HepG2 (cell line): ENCODE measurements around the gene ZBTB32. TPM values are rescaled to one million over a fixed set of nuclear protein-coding genes. Genes with fewer than 3 reads are reported as not detected.
A peak's percentile ranks its signal among the peaks of the same experiment; 100 is the strongest.

ENCODE experiments used
- AGO2 ChIP-seq: fragments of 200-400 bp; formaldehyde crosslinking; optimal IDR thresholded peaks from 2 replicates; pipeline ENCODE3; 2017; ENCODE audit warnings: mild to moderate bottlenecking, low read depth, low read length, moderate library complexity
- DPF2 ChIP-seq: sonication (generic); formaldehyde crosslinking; IDR thresholded peaks from 2 replicates; pipeline ENCODE4 v1.4.0; 2020; ENCODE audit warnings: mild to moderate bottlenecking, low read depth, missing genetic modification reagents, borderline replicate concordance
- GRHL1 ChIP-seq: sonication (generic); formaldehyde crosslinking; conservative IDR thresholded peaks from 2 replicates; pipeline ENCODE4 v1.8.0; 2022; ENCODE audit warnings: missing genetic modification reagents
- KAT8 ChIP-seq: IDR thresholded peaks from 2 replicates; pipeline ENCODE4 v1.6.1; 2016; ENCODE audit warnings: missing genetic modification reagents, missing compliant biosample characterization
- KDM4B ChIP-seq: sonication (generic); formaldehyde crosslinking; IDR thresholded peaks from 2 replicates; pipeline ENCODE4 v1.4.0; 2020; ENCODE audit warnings: missing genetic modification reagents
- KLF13 ChIP-seq: sonication (generic); formaldehyde crosslinking; IDR thresholded peaks from 2 replicates; pipeline ENCODE4 v1.4.0; 2020; ENCODE audit warnings: mild to moderate bottlenecking, missing genetic modification reagents
- NFYC ChIP-seq: IDR thresholded peaks from 2 replicates; pipeline ENCODE4 v1.6.1; 2016; ENCODE audit warnings: missing genetic modification reagents, missing compliant biosample characterization
- NR2F1 ChIP-seq, 2 experiments: fragments of 450-650 bp in 1 of 2; formaldehyde crosslinking in 1 of 2; IDR thresholded peaks; 2 replicates each; pipeline versions ENCODE4 v1.5.0 to v1.6.1; 2016 to 2020; ENCODE audit warnings: mild to moderate bottlenecking in 1 of 2, missing compliant biosample characterization in 1 of 2, missing genetic modification reagents in 1 of 2, moderate library complexity in 1 of 2
- PLRG1 ChIP-seq: fragments of 450-650 bp; conservative IDR thresholded peaks from 2 replicates; pipeline ENCODE4 v1.6.1; 2016
- PRPF4 ChIP-seq: fragments of 200-400 bp; formaldehyde crosslinking; IDR thresholded peaks from 2 replicates; pipeline ENCODE4 v1.6.1; 2016; ENCODE audit warnings: low read length, low read depth; ENCODE audit not compliant: poor library complexity, severe bottlenecking
- RBFOX2 ChIP-seq: fragments of 200-400 bp; formaldehyde crosslinking; IDR thresholded peaks from 2 replicates; pipeline ENCODE4 v1.6.1; 2017; ENCODE audit warnings: low read depth, mild to moderate bottlenecking, low read length
- RFX3 ChIP-seq: IDR thresholded peaks from 2 replicates; pipeline ENCODE4 v1.6.1; 2016; ENCODE audit warnings: missing biosample characterization, missing genetic modification reagents
- SUZ12 ChIP-seq: fragments of 150-350 bp; IDR thresholded peaks from 2 replicates; pipeline ENCODE4 v1.6.1; 2014; ENCODE audit warnings: low read depth, low read length
- ZBTB7B ChIP-seq: sonication (generic); formaldehyde crosslinking; IDR thresholded peaks from 2 replicates; pipeline ENCODE4 v1.4.0; 2020; ENCODE audit warnings: missing genetic modification reagents
- ZNF569 ChIP-seq: sonication (generic); formaldehyde crosslinking; IDR thresholded peaks from 2 replicates; pipeline ENCODE4 v1.5.0; 2020; ENCODE audit warnings: mild to moderate bottlenecking, missing genetic modification reagents, moderate library complexity, borderline replicate concordance
- ZNF646 ChIP-seq: sonication (generic); formaldehyde crosslinking; IDR thresholded peaks from 2 replicates; pipeline ENCODE4 v1.9.0; 2021; ENCODE audit warnings: mild to moderate bottlenecking, missing genetic modification reagents
- ZNF746 ChIP-seq: sonication (generic); formaldehyde crosslinking; IDR thresholded peaks from 2 replicates; pipeline ENCODE4 v1.8.0; 2022; ENCODE audit warnings: mild to moderate bottlenecking, missing genetic modification reagents
- ZNF75D ChIP-seq: sonication (generic); formaldehyde crosslinking; IDR thresholded peaks from 2 replicates; pipeline ENCODE4 v1.8.1; 2023; ENCODE audit warnings: missing genetic modification reagents, mild to moderate bottlenecking, borderline replicate concordance
- polyA plus RNA-seq, 8 experiments: library from polyadenylated mRNA; depleted of rRNA in 3 of 8; stranded (reverse) in 7 of 8; unstranded in 1 of 8; fragments of >200 nt; fragmentation: Illumina TruSeq in 4 of 8; extraction: Trizol in 4 of 8; gene quantifications; 2 replicates each; pipeline versions ENCODE4 v1.2.1 to v1.2.3, GENCODE V29; 2011 to 2016; ENCODE audit warnings: low read depth in 4 of 8, missing spikeins in 1 of 8, mixed read lengths in 1 of 8; ENCODE audit not compliant: insufficient read depth in 1 of 8
- total RNA-seq, 5 experiments: library from RNA; depleted of rRNA; stranded (reverse); fragments of >200 nt; fragmentation: Illumina TruSeq; extraction: Trizol; gene quantifications; 2 replicates each; pipeline ENCODE4 v1.2.3, GENCODE V29; 2016; ENCODE audit warnings: low read depth in 1 of 5
- TF ChIP-seq, protein P1 (sequence below): sonication (generic); formaldehyde crosslinking; IDR thresholded peaks from 2 replicates; pipeline ENCODE4; 2020; ENCODE audit warnings: missing genetic modification reagents, mild to moderate bottlenecking, borderline replicate concordance

The ZBTB32 gene
- total and polyA plus RNA-seq, 2 of the 13 experiments (the other 11 are each of a cell fraction or from before 2014, with no cell fraction given) = not detected

GRCh38 chr19:35744430-35745327 is 40.3 kb downstream of the ZBTB32 start (continued):
- no peak for TF ChIP-seq GRHL1 (CRISPR knock-in tag)
- no peak for TF ChIP-seq NR2F1 (CRISPR knock-in tag; IDR thresholded peaks at IDR 0.05)
- TF ChIP-seq RBFOX2 = peak; percentile 64
- TF ChIP-seq SUZ12 = no peak
- TF ChIP-seq DPF2 (CRISPR knock-in tag) = no peak
- no peak for TF ChIP-seq KDM4B (CRISPR knock-in tag)
- no peak for TF ChIP-seq ZNF75D
- no peak; the same call in 1 of the 2 replicates for TF ChIP-seq KAT8 (CRISPR knock-in tag)
- no peak for TF ChIP-seq PRPF4
- TF ChIP-seq ZBTB7B = no peak
- TF ChIP-seq AGO2 = peak; percentile 21
- no peak for TF ChIP-seq KLF13
- TF ChIP-seq NFYC = peak; percentile 63
- TF ChIP-seq RFX3 (CRISPR knock-in tag) = no peak
- TF ChIP-seq, protein P1, sequence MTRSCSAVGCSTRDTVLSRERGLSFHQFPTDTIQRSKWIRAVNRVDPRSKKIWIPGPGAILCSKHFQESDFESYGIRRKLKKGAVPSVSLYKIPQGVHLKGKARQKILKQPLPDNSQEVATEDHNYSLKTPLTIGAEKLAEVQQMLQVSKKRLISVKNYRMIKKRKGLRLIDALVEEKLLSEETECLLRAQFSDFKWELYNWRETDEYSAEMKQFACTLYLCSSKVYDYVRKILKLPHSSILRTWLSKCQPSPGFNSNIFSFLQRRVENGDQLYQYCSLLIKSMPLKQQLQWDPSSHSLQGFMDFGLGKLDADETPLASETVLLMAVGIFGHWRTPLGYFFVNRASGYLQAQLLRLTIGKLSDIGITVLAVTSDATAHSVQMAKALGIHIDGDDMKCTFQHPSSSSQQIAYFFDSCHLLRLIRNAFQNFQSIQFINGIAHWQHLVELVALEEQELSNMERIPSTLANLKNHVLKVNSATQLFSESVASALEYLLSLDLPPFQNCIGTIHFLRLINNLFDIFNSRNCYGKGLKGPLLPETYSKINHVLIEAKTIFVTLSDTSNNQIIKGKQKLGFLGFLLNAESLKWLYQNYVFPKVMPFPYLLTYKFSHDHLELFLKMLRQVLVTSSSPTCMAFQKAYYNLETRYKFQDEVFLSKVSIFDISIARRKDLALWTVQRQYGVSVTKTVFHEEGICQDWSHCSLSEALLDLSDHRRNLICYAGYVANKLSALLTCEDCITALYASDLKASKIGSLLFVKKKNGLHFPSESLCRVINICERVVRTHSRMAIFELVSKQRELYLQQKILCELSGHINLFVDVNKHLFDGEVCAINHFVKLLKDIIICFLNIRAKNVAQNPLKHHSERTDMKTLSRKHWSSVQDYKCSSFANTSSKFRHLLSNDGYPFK (CRISPR knock-in tag) = no peak; the same call in 1 of the 2 replicates
- no peak for TF ChIP-seq ZNF646 (CRISPR knock-in tag)
- no peak for TF ChIP-seq ZNF746 (CRISPR knock-in tag)
- TF ChIP-seq PLRG1 = no peak
- no peak for TF ChIP-seq ZNF569 (CRISPR knock-in tag)
